Fibroblast of pulmonary artery (primary cell): ENCODE measurements around the gene OR1B1.
"Not testable (repeated sequence)": the region's sequence is repeated elsewhere in the genome, so short reads cannot be mapped to it uniquely, and the experiment has no call there.

Source experiments
- DNase-seq: peaks from one replicate; pipeline ENCODE4 v3.0.0-alpha.2; 2010; ENCODE audit warnings: low read depth
- H3K4me3 ChIP-seq: replicated peaks from 2 replicates; pipeline ENCODE4 v1.5.1; 2011; ENCODE audit warnings: low read depth, mild to moderate bottlenecking, control low read depth, low read length, moderate library complexity
- TF ChIP-seq, protein P1 (sequence below): IDR thresholded peaks from 2 replicates; pipeline ENCODE4 v1.5.1; 2011; ENCODE audit warnings: mild to moderate bottlenecking, control low read depth, low read length, inconsistent platforms; ENCODE audit errors: missing control alignments

Gene OR1B1

DNA sequence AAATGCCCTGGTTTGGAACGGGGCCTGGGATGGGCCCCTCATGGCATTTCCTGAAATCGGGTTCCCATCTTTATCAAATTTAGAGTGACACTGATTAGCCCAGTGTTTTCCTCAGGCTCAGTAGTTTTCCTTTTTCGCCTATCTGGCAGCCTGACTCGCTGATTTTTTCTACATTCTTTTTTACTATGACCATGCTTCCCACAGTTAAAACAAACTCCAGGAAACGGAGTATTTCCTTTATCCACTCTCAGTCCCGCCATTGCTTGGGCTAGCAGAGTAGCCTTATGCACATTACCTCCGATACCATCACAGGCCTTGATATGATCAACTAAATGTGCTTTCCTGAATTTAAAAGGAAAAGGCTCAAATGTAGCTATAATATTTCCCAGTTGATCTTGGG, 37.4 kb downstream of the OR1B1 start:
- H3K4me3 ChIP-seq: no peak overlapping the region
- TF ChIP-seq, protein P1, sequence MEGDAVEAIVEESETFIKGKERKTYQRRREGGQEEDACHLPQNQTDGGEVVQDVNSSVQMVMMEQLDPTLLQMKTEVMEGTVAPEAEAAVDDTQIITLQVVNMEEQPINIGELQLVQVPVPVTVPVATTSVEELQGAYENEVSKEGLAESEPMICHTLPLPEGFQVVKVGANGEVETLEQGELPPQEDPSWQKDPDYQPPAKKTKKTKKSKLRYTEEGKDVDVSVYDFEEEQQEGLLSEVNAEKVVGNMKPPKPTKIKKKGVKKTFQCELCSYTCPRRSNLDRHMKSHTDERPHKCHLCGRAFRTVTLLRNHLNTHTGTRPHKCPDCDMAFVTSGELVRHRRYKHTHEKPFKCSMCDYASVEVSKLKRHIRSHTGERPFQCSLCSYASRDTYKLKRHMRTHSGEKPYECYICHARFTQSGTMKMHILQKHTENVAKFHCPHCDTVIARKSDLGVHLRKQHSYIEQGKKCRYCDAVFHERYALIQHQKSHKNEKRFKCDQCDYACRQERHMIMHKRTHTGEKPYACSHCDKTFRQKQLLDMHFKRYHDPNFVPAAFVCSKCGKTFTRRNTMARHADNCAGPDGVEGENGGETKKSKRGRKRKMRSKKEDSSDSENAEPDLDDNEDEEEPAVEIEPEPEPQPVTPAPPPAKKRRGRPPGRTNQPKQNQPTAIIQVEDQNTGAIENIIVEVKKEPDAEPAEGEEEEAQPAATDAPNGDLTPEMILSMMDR: no peak
- DNase-seq: no peak

DNA sequence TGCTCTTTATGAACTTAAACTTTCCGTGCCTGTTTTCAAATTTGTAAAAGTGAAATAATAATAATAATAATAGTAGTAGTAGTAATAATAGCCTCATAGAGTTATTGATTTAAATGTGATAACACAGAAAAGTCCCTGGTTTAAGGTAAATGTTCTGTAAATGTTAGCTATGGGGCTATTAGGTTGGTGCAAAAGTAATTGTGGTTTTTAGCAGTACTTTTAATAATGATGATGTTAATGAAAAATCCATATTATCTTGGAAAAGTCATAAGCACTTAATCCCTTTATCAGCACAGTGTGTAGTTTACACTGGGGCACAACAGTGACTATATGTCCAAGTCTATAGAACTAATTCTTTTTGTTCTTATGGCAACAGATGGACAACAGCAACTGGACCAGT, 43.1 kb downstream of the OR1B1 start, which contains the start of gene OR1Q1:
TSS of gene OR1Q1 (plus strand) at position 377 of the 400 bp plus-strand sequence. CDS start at position 377, 0 bp downstream.
- H3K4me3 ChIP-seq: no peak within 1 kb of the TSS
- DNase-seq: no peak
- TF ChIP-seq, protein P1: no peak

DNA sequence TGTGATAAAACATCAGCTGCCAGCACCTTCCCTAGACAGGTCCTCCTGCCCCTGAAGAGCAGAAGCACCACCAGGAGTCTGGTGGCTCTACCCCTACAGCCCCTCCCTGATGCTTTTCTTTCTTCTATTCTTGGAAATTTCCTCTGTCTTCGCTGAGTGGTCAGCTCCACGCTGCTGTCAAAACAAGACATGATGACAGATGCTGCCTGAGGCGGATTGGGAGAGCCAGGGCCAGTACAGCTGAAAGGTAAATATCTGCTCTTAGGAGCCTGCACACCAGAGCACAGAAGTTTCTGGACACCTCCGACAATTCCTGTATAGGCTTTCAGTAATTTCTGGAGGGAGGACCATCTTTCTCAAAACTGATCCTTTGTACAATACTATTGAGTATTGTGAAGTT, 47.6 kb downstream of the OR1B1 start:
- no peak for DNase-seq
- TF ChIP-seq, protein P1: no peak
- no peak overlapping the region for H3K4me3 ChIP-seq

DNA sequence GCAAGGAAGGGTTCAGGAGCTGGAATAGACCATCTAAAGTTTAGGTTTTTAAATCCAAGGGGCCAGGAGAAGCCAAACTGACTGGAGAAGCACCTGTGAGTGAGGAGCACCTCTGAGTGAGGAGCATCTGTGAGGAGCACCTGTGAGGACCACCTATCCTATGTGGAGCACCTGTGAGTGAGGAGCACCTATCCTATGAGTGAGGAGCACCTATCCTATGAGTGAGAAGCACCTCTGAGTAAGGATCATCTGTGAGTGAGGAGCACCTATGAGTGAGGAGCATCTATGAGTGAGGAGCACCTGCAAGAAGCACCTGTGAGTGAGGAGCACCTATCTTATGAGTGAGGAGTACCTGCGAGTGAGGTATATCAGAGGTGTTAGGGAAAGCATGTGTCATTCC, 50.8 kb downstream of the OR1B1 start:
- TF ChIP-seq, protein P1: no peak
- no peak for DNase-seq
- no peak overlapping the region for H3K4me3 ChIP-seq

DNA sequence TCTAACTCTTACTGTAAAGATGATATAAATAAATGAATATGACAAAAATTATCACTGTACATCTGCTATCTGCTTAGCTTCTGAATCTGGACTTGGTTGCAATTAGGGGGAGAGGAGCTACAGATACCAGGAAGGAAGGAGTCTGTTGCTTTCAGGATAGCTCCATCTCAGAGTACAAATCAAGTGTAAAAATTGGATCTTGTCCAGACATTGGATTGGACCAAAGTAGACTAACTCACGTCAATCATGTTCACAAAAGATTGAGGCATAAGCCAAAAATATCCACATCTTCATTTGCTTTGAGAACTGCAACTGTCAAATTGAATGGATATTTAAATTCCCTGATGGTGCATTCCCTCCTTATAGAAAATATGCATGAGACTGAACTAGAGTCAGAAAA, 51.7 kb downstream of the OR1B1 start:
- TF ChIP-seq, protein P1: no peak
- DNase-seq: no peak
- no peak overlapping the region for H3K4me3 ChIP-seq

DNA sequence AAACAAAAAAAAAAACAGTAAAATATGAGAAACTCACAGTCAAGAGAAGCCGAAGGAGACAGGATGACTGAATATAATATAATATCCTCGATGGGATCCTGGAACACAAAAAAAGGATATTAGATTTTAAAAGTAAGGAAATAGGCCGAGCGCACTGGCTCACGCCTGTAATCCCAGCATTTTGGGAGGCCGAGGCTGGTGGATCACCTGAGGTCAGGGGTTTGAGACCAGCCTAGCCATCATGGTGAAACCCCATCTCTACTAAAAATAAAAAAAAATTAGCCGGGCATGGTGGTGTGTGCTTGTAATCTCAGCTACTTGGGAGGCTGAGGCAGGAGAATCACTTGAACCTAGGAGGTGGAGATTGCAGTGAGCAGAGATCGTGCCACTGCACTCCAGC, 74.1 kb downstream of the OR1B1 start, which contains the start of gene OR1L8:
TSS of gene OR1L8 (minus strand) at position 101 of the 400 bp plus-strand sequence. CDS start 14,907 bp downstream, outside the sequence.
- not testable (repeated sequence) for DNase-seq, H3K4me3 ChIP-seq

DNA sequence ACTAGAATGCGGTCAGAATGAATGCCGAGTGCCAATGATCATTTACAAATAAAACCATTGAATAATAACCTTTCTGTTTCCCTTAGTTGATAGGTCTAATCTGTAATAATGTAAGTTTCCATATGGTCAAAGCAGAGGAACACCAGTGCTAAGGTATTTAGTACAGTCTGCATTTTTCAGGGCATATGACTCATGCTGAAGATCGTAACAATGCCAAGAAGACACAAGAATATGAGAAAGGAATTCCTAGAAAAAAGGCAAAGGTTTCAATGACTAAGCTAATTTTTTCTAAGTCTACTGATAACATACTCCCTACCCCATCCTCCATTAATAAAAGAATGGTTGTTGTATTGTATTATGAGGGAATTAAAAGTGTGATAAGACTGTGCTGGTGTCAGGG, 77.1 kb downstream of the OR1B1 start:
- peak; percentile 83 for DNase-seq
- no peak overlapping the region for H3K4me3 ChIP-seq
- TF ChIP-seq, protein P1: no peak

DNA sequence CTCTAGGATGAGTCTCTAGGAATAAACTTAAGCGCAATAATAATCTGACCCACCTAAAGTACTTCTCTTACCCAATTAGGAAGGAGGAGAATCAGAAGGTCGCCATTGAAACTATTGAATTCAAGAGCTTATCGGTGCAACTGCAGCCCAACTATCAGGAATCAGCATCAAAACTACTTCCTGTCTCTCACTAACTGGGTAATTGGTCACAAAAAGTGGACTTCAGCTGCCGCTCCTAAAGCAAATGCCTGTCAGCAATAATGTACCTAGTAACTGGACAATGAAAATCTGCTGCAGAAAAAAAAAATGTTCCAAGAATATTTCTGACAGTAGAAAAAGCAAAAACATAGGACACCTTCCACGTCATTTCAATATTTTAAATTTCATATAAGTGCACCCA, 77.6 kb downstream of the OR1B1 start:
- no peak for DNase-seq
- no peak overlapping the region for H3K4me3 ChIP-seq
- TF ChIP-seq, protein P1: no peak
